HG03457 (cell line): ENCODE measurements around the gene ST7L.
"Not testable (repeated sequence)": the region's sequence is repeated elsewhere in the genome, so short reads cannot be mapped to it uniquely, and the experiment has no call there.

ENCODE experiments used
- ATAC-seq: cut with Tn5 transposase; IDR thresholded peaks from one replicate; pipeline ENCODE4 v1.9.1; 2021; ENCODE audit warnings: moderate number of reproducible peaks; ENCODE audit not compliant: unreplicated experiment

The ST7L gene, protein sequence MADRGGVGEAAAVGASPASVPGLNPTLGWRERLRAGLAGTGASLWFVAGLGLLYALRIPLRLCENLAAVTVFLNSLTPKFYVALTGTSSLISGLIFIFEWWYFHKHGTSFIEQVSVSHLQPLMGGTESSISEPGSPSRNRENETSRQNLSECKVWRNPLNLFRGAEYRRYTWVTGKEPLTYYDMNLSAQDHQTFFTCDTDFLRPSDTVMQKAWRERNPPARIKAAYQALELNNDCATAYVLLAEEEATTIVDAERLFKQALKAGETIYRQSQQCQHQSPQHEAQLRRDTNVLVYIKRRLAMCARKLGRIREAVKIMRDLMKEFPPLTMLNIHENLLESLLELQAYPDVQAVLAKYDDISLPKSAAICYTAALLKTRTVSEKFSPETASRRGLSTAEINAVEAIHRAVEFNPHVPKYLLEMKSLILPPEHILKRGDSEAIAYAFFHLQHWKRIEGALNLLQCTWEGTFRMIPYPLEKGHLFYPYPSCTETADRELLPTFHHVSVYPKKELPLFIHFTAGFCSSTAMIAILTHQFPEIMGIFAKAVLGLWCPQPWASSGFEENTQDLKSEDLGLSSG

DNA sequence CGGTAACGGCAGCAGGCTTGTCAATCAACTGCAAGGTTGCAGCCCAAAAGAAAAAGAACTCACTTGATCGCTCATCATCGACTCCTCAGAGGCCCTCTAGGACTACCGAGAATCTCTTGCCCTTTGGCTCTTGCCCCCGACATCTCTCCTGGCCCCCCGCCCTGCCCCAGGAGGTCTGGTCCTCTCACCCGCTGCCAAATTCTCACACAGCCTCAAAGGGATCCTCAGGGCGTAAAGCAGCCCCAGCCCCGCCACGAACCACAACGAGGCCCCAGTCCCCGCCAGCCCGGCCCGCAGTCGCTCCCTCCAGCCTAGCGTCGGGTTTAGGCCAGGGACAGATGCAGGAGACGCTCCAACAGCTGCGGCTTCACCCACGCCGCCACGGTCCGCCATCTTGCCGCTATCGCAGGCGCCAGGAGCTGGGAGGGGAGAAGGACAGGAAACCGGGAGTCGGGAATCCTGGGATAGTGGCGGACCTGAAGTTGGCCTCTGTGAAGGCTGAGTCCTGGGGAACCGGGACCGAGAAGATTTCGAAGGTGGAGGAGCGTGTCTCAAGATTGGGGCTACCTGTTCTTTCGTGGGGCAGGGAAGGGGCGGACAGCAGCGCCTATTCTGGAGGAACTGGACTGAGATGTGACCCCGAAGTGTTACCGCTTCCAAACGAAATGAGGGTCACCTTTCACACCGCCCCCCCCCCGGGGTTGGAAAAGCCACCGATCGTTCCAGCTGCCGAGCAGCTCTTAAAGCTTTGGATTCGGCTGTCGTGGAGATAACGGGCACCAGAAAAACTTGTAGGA is at the start of gene ST7L:
Gene ST7L, minus strand, starts transcription at position 421 of the 797 bp plus-strand sequence. Its CDS starts 28 bp downstream, at position 393.
- ATAC-seq = no peak

DNA sequence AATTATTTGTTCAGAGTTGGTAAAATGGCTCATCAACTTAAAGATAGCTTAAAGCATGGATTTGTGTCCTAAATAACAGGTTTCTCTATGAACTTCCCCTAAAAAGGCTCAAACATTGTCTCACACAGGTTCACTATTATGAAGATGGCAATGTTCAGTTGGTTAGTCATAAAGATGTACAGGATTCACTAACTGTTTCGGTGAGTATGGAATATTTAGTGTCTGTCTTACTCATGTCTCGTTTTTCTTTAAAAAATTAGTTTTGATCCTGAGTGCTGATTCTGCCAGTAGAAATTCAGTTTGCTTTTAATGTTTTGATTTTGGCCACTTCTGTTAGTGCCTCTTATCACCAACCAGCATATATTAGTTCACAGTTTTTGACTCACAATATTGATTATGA is 48.0 kb upstream of the ST7L start:
- no peak for ATAC-seq

DNA sequence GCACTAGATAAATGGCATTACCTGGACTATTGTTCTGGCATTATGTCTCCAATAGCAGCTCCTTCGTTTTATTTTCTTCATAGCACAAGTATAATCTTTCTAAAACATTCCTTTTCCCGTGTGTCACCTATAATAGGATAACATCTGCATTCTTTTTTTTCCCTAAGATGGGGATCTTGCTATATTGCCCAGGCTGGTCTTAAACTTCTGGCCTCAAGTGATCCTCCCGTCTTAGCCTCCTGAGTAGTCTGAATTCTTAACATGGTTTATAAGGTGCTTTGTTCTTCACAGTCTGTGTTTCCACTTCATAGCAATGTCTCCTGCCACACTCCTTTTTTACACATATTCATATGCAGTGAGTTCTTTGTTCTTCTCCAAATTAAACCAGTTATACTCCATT is 46.9 kb upstream of the ST7L start:
- no peak for ATAC-seq

DNA sequence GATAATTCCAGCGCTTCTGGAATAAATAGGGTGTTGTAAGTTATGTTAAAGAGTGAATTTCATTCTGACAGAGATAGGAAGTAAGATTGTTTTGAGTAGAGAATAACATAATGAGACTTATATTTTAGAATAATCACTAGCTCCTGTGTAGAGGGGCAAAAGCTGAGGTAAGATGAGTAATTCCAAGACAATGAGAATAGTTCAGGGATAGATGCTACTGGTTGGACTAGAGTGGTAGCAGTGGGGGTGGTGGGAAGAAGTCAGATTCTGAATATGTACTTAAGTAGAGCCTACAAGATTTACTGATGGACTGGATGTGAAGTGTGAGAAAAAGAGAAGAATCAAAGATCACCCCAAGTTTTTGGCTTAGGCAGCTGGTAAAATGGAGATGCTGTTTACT is 32.3 kb upstream of the ST7L start:
- ATAC-seq = no peak

DNA sequence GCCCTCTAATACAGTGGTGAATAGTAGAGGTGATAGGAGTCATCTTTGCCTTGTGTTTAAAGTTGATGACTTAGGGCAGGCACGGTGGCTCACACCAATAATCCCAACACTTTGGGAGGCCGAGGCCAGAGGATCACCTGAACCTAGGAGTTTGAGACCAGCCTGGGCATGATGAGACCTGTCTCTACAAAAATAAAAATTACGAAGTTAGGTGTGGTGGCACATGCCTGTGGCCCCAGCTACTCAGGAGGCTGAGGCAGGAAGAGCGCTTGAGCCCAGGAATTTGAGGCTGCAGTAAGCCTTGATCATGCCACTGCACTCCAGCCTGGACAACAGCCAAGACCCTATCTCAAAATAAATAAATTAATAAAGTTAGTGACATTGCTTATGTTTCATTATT is 27.3 kb upstream of the ST7L start:
- no peak for ATAC-seq

DNA sequence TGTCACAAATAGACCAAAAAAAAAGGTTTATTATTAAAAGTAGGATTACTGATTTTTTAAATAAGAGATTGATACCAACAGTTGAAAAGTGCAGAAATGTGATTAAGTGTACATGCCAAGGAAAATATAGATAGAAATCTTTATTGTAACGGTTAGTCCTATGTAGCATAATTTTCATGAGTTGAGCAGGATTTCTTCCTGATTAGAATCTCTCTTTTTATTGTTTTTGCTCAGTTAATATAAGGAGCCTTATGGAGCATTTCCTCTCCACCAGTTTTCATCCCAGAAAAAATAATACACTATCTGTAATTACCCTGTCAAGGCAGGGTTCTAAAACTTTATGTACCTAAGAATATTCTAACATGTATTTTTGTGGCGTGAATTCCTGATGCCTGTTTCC is 24.1 kb upstream of the ST7L start:
- ATAC-seq = no peak

DNA sequence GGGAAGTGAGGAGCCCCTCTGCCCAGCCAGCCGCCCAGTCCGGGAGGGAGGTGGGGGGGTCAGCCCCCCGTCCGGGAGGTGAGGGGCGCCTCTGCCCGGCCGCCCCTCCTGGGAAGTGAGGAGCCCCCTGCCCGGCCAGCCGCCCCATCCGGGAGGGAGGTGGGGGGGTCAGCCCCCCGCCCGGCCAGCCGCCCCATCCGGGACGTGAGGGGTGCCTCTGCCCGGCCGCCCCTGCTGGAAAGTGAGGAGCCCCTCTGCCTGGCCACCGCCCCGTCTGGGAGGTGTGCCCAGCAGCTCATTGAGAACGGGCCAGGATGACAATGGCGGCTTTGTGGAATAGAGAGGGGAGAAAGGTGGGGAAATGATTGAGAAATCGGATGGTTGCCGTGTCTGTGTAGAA is 21.5 kb upstream of the ST7L start:
- ATAC-seq = not testable (repeated sequence)

DNA sequence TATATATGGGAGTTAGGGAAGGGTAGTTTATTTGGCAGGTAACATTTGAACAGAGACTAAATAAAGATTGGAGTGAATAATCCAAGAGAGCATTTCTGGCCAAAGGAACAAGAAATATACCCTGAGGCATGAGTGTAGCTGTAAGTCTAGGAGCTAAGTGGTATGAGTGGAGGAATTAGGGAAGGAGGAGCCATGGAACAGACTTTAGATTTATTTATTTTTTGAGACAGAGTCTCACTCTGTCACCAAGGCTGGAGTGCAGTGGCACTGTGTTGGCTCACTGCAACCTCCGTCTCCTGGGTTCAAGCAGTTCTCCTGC is 19.1 kb upstream of the ST7L start:
- ATAC-seq = no peak

DNA sequence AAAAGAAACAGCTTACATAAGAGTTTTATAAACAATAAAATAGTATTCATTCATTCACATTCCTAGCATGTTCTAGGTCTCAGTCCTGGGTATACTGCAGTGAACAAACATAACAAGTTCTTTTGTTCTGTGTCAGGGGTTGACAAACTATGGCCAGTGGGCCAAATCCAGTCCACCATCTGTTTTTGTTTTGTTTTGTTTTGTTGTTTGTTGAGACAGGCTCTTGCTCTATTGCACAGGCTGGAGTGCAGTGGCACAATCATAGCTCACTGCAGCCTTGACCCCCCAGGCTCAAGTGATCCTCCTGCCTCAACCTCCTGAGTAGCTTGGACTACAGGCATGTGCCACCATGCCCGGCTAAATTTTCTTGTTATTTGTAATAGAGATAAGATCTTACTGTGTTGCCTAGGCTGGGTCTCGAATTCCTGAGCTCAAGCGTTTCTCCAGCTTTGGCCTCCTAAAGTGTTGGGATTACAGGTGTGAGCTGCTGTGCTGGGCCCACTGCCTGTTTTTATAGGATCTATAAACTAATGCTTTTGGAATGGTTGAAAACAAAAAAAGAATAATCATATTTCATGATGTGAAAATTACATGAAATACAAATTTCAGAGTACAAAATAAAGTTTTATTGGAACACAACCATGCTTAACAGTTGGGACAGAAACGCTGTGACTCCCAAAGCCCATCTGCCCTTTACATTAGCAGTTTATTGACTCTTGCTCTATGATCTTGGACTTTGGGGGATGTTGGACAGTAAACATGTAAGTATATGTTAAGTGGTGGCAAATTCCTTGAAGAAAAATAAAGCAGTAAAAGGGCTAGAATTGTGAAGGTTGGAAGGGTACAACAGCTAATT is 18.5 kb upstream of the ST7L start:
- no peak for ATAC-seq

DNA sequence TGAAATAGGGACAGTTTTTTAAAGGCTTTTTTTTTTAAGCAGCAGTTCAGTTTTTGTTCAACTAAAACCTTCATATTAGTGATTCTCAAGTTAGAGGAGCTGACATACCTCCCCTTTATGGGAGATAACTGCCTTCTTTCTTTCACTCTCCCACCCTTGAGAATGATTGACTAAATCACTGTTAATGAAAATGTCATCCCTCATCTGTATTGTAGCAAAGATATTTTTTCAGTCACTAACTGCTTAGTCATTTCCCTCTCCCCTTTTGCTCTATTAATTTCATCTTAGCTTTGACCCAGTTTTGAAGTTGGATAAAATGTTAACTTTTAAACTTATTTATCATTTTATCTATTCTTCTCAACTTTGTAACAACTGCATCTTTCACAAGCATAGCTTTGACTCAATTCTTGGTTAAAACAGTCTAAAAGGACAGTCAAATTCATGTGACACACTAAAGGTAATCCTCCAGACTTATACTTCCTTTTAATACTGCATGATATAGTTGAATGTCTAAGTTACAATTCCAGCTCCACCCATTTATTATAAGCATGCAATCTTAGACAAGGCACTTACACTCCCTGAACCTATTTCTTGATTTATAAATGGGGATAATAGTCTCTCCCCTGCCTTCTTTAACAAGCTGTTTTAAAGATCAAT is 17.8 kb upstream of the ST7L start:
- ATAC-seq = no peak

DNA sequence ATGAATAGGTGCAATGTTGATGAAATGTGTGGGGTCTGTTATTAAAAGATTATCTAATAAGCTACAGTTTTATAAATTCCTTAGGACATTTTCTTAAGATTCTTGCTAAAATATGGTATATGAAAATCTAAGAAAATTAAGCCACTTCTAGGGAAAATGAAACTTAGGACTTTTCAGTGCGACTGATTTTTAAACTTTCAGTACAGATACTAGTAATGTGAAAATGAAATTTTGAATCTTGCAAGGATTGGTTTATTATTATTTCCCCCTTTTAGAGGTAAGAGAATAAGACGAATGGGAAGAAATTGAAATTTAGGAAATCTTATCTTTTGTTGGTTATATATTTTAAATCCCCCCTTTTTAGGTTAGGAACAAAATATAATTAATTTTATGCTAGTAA is 17.1 kb upstream of the ST7L start:
- no peak for ATAC-seq

DNA sequence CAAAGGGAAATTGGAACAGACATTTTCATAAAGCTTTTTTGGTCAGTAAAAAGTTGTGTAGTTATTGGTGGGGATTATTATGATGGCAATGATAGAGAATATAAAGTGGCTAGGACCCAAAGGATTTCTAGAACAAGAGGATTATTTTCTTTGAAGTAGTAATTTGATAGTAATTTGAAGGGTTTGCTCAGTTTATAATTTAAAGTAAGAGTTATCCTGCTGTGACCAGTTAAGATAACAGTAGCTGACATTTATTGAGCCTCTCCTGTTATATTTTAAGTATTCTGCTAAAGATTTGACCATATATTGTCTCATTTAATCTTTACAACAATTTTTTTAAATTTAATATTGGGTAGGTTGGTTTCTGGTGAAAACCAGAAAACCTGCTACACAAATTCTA is 15.4 kb upstream of the ST7L start:
- no peak for ATAC-seq

DNA sequence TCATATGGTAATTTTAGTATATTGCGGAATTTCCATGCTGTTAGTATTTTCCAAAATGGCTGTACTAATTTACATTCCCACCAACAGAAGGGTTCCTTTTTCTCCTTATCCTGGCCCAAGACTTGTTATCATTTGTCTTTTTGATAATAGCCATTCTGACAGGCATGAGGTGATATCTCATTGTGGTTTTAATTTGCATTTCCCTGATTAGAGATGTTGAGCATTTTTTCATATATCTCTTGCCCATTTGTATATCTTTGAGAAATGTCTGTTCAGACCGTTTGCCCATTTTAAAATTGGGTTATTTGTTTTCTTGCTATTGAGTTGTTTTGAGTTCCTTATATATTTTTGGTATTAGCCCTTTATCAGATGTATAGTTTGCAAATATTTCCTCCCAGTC is 14.7 kb upstream of the ST7L start:
- no peak for ATAC-seq

DNA sequence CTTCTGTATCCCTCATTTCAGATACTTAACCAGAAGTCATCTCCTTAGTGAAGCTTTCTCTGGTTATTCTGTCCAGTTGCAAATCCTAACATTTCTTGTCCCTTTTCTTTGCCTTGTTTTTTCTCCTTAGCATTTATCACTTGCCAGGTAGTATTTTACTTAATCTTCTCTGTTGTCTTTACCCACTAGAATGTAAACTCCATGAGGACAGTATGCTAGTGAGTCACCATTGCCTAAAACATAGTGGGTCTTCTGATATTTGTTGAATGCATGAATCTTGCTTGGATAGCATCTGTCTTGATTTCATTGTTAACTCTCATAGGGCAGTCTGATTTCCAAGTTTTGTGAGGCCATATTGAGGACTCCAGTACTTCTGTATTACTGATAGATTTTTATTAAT is 10.3 kb upstream of the ST7L start:
- no peak for ATAC-seq

DNA sequence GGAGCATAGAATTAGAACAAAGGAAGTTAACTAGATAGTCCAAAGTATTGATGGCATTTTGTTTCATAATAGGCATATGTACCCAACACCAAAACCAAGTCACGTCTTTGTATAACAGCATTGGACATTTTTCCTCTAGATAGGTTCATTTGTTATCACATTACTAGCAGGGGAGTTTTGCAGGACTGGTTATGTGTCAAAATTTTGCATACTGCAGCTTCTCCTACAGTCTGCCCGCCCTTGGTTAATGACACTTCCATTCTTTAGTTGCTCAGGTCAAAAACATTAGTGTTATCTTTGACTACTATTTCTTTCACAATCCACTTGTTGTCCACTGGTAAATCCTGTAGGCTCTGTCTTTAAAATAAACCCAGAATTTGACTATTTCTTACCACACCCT is 9.6 kb upstream of the ST7L start:
- ATAC-seq = no peak

DNA sequence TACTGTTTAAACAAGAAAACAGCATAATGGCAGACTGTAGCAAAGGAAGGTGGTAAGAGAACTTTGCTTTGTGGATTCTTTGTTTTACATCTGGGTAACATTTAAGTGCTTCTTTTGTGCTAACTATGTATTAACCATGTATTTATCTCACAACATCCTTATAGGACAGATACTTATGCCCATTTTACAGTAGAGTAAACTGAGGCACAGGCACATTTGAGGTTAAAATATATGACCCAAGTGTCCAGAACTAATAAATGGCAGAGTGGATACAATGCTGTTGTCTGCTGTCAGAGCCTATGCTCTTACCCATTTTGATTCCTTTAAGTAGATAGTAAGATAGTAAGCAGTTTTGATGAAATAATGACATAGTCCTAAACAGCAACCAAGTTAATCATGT is 7.9 kb upstream of the ST7L start:
- ATAC-seq = no peak

DNA sequence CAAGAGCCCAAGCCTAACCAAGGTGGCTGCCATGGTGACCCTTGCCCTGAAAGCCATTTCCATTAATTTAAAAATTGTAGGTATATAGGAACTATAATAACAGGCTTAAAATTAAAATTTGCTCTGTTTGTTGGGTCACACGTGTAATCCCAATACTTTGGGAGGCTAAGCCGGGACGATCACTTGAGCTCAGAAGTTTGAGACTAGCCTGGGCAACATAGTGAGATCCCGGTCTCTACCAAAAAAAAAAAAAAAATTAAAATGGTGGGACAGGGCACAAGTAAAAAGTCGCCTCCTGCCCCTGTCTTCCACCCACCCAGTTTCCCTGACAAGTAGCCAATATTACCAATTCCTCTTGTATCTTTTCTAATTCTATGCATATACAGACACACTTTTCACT is 7.3 kb upstream of the ST7L start:
- no peak for ATAC-seq

DNA sequence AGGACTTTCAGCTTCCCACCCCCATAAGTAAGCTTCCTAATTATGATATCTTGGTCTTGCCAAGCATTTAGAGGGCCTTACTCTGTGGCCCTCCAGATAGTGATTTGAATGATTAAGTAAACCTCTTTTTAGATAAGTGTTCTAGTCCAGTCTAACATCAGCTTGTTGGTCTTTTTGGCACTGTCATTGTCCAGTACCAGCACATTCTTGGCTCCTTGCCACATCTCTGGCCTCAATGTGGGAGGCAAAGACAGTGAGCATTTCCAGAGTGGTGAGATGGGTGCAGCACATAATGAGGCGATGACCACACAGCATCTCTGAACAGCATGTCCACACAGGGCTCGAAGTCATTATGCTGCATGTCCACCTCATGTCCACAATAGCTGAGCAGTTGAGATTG is 6.8 kb upstream of the ST7L start:
- ATAC-seq = no peak

DNA sequence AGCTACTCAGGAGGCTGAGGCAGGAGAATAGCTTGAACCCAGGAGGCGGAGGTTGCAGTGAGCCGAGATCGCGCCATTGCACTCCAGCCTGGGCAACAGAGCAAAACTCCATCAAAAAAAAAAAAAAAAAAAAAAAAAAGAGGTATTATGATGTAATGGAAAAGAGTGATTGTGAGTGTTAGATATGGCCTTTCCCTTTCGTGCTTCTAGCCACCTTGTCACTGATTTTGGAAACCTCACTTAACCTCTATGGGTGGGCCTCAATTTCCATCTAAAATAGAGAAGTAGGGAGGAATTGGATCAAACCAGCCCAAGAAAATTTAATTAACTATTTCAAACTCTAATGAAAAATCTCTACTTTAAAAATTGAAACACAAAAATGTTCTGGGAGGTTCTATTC is 5.6 kb upstream of the ST7L start:
- not testable (repeated sequence) for ATAC-seq

DNA sequence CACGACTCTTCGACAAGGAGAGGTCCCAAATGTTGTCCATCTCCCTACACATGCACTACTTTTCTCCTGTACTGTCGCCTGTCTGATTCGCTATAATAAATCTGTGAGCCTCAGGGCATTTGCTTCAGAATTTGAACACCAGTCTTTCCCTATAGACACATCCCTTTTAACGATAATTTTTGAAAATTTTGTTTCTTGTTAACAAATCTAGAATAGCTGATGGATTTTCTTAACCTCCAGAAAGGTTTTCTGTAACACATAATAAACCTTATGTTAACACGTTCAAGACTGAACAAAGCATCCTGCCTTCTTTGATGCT is 1.4 kb upstream of the ST7L start:
- no peak for ATAC-seq
